H1 (cell line): ENCODE measurements around the gene ARHGAP18. TPM values are rescaled to one million over a fixed set of nuclear protein-coding genes. Genes with fewer than 3 reads are reported as not detected.

Experiments
- CTCF ChIA-PET: fragments of 300-600 bp; sonication (Branson Sonifier 250); formaldehyde crosslinking; loops from one replicate; lab custom pipeline; 2021; ENCODE audit not compliant: partially characterized antibody; lab: Charles Lee
- POLR2A ChIA-PET: fragments of 300-600 bp; sonication (Branson Sonifier 250); formaldehyde crosslinking; loops from one replicate; lab custom pipeline; 2021; ENCODE audit warnings: inconsistent platforms; ENCODE audit not compliant: partially characterized antibody; lab: Charles Lee
- DNase-seq, 2 experiments: peaks; one replicate each; pipeline versions ENCODE4 v3.0.0 to v3.0.0-alpha.2; 2010 to 2022; ENCODE audit warnings: low spot score in 2 of 2, low read depth in 1 of 2, mixed read lengths in 1 of 2
- FAIRE-seq: peaks from 2 replicates; lab custom pipeline; 2011; peaks lifted over from hg19 to GRCh38; lab: Jason Lieb, UNC
- H2AFZ ChIP-seq: 2 replicates; pipeline ENCODE4 v1.8.1; 2012; ENCODE audit warnings: low read length, inconsistent platforms
- H2AK5ac ChIP-seq: 2 replicates; pipeline ENCODE4 v1.6.1; 2013; ENCODE audit warnings: low read depth, low read length
- H2BK120ac ChIP-seq: replicated peaks from 2 replicates; pipeline ENCODE3; 2013; ENCODE audit warnings: low read depth, low read length, inconsistent platforms
- H2BK12ac ChIP-seq: 2 replicates; pipeline ENCODE4 v1.6.1; 2013; ENCODE audit warnings: low read depth, low read length
- H2BK15ac ChIP-seq: 2 replicates; pipeline ENCODE4 v1.6.1; 2013; ENCODE audit warnings: low read length
- H2BK20ac ChIP-seq: 2 replicates; pipeline ENCODE4 v1.6.1; 2013; ENCODE audit warnings: low read length
- H2BK5ac ChIP-seq: 2 replicates; pipeline ENCODE4 v1.6.1; 2013; ENCODE audit warnings: low read depth, low read length
- H3K14ac ChIP-seq: 2 replicates; pipeline ENCODE4 v1.6.1; 2013; ENCODE audit warnings: inconsistent platforms; ENCODE audit not compliant: insufficient read length
- H3K18ac ChIP-seq: 2 replicates; pipeline ENCODE4 v1.6.1; 2013; ENCODE audit warnings: low read length; ENCODE audit errors: extremely low read depth
- H3K23ac ChIP-seq: 2 replicates; pipeline ENCODE4 v1.6.1; 2013; ENCODE audit warnings: inconsistent platforms; ENCODE audit not compliant: insufficient read length
- H3K23me2 ChIP-seq: 2 replicates; pipeline ENCODE4 v1.6.1; 2013; ENCODE audit warnings: low read depth, low read length
- H3K27ac ChIP-seq: 2 replicates; pipeline ENCODE4 v1.6.1; 2011; ENCODE audit warnings: low read depth, low read length, inconsistent platforms
- H3K27me3 ChIP-seq, 4 experiments: replicated peaks in 1 of 4; 1 replicate in 1 of 4; 2 replicates in 3 of 4; pipeline versions ENCODE4 v1.6.1 to v1.8.1; 2011 to 2013; ENCODE audit warnings: low read length in 3 of 4, mild to moderate bottlenecking in 3 of 4, inconsistent platforms in 2 of 4, mixed read lengths in 2 of 4, moderate library complexity in 1 of 4; ENCODE audit not compliant: control insufficient read depth in 3 of 4, insufficient read depth in 3 of 4; ENCODE audit errors: extremely low read depth in 1 of 4
- H3K36me3 ChIP-seq, 4 experiments: 2 replicates each; pipeline versions ENCODE4 v1.6.1 to v1.8.1; 2011 to 2013; ENCODE audit warnings: mild to moderate bottlenecking in 4 of 4, low read length in 3 of 4, moderate library complexity in 2 of 4, control low read depth in 1 of 4, inconsistent platforms in 1 of 4; ENCODE audit not compliant: insufficient read depth in 4 of 4, control insufficient read depth in 2 of 4
- H3K4ac ChIP-seq: replicated peaks from 2 replicates; pipeline ENCODE3; 2013; ENCODE audit warnings: low read length, low read depth, mixed read lengths, inconsistent platforms; ENCODE audit not compliant: insufficient read length
- H3K4me1 ChIP-seq, 4 experiments: replicated peaks in 1 of 4; 1 replicate in 1 of 4; 2 replicates in 3 of 4; pipeline versions ENCODE4 v1.6.1 to v1.8.1; 2011 to 2013; ENCODE audit warnings: low read length in 3 of 4, inconsistent platforms in 2 of 4, mixed read lengths in 1 of 4; ENCODE audit not compliant: insufficient read depth in 4 of 4, control insufficient read depth in 3 of 4
- H3K4me2 ChIP-seq, 2 experiments: 2 replicates each; pipeline versions ENCODE4 v1.6.1 to v1.8.1; 2011 to 2013; ENCODE audit warnings: low read depth in 2 of 2, low read length in 2 of 2, control low read depth in 1 of 2, inconsistent platforms in 1 of 2, mild to moderate bottlenecking in 1 of 2; ENCODE audit not compliant: insufficient read depth in 1 of 2
- H3K4me3 ChIP-seq, 4 experiments: fragments of 200-600, 300-600 bp in 1 of 4; sonication (generic), shearing (Covaris generic), sonication (Bioruptor Twin) in 1 of 4; 2 replicates each; pipeline versions ENCODE4 v1.5.1 to v1.8.1; 2011 to 2016; ENCODE audit warnings: low read length in 4 of 4, low read depth in 3 of 4, control low read depth in 2 of 4, inconsistent platforms in 2 of 4, mild to moderate bottlenecking in 2 of 4, mixed read lengths in 1 of 4, moderate library complexity in 1 of 4; ENCODE audit not compliant: insufficient read depth in 2 of 4; ENCODE audit errors: extremely low read depth in 1 of 4
- H3K56ac ChIP-seq: replicated peaks from 2 replicates; pipeline ENCODE3; 2013; ENCODE audit warnings: low read depth, mild to moderate bottlenecking, mixed read lengths, low read length, inconsistent platforms; ENCODE audit not compliant: insufficient read length
- H3K79me1 ChIP-seq: 2 replicates; pipeline ENCODE4 v1.6.1; 2013; ENCODE audit warnings: low read depth, low read length, control low read depth
- H3K79me2 ChIP-seq, 2 experiments: 2 replicates each; pipeline versions ENCODE4 v1.6.1 to v1.8.1; 2012 to 2013; ENCODE audit warnings: low read length in 2 of 2, mild to moderate bottlenecking in 2 of 2, inconsistent platforms in 1 of 2; ENCODE audit not compliant: insufficient read depth in 2 of 2, control insufficient read depth in 1 of 2
- H3K9ac ChIP-seq, 4 experiments: replicated peaks in 1 of 4; 1 replicate in 1 of 4; 2 replicates in 3 of 4; pipeline versions ENCODE4 v1.6.1 to v1.8.1; 2011 to 2013; ENCODE audit warnings: low read depth in 3 of 4, low read length in 3 of 4, control low read depth in 2 of 4, mild to moderate bottlenecking in 2 of 4, moderate library complexity in 2 of 4, inconsistent platforms in 1 of 4; ENCODE audit errors: extremely low read depth in 1 of 4
- H3K9me3 ChIP-seq, 2 experiments: 2 replicates each; pipeline versions ENCODE4 v1.6.1 to v1.8.1; 2012 to 2013; ENCODE audit warnings: mild to moderate bottlenecking in 2 of 2, moderate library complexity in 2 of 2, control low read depth in 1 of 2, inconsistent platforms in 1 of 2, low read depth in 1 of 2, low read length in 1 of 2, mixed read lengths in 1 of 2; ENCODE audit not compliant: insufficient read depth in 2 of 2
- H4K20me1 ChIP-seq, 2 experiments: replicated peaks in 1 of 2; 2 replicates each; pipeline versions ENCODE3 to v1.8.1; 2011 to 2013; ENCODE audit warnings: inconsistent platforms in 2 of 2, low read length in 2 of 2, mild to moderate bottlenecking in 1 of 2; ENCODE audit not compliant: insufficient read depth in 2 of 2, control insufficient read depth in 1 of 2
- H4K5ac ChIP-seq: 2 replicates; pipeline ENCODE4 v1.6.1; 2013; ENCODE audit warnings: low read length, low read depth, mixed read lengths, inconsistent platforms; ENCODE audit not compliant: insufficient read length
- H4K8ac ChIP-seq: 2 replicates; pipeline ENCODE4 v1.8.0; 2013; ENCODE audit warnings: mild to moderate bottlenecking, moderate library complexity, low read length, inconsistent platforms; ENCODE audit not compliant: insufficient read depth; ENCODE audit errors: extremely low read depth
- H4K91ac ChIP-seq: replicated peaks from 2 replicates; pipeline ENCODE3; 2013; ENCODE audit warnings: low read length, mixed read lengths, inconsistent platforms; ENCODE audit not compliant: insufficient read length
- CBX5 ChIP-seq: fragments of 300-800, 300-1000 bp; sonication (generic); IDR thresholded peaks from 2 replicates; pipeline ENCODE4 v1.7.1; 2016; ENCODE audit warnings: antibody characterized with exemption, low read length, low read depth
- E2F6 ChIP-seq: IDR thresholded peaks from 2 replicates; pipeline ENCODE4 v1.6.1; 2012; ENCODE audit warnings: inconsistent platforms
- RBBP5 ChIP-seq: IDR thresholded peaks from 2 replicates; pipeline ENCODE4 v1.7.1; 2012; ENCODE audit warnings: low read depth, mild to moderate bottlenecking, inconsistent platforms, low read length, moderate library complexity, borderline replicate concordance
- TAF1 ChIP-seq: IDR thresholded peaks from 2 replicates; pipeline ENCODE4 v1.6.1; 2011; ENCODE audit warnings: mild to moderate bottlenecking, low read depth, low read length
- WGBS, 2 experiments: shearing (Covaris generic) in 1 of 2; methylation state at CpG; one replicate each; pipeline versions ENCODE4 v1.1.6 to v1.1.7; 2013 to 2015; ENCODE audit warnings: low lambda C conversion rate in 2 of 2, mixed read lengths in 2 of 2, inconsistent platforms in 1 of 2, low coverage in 1 of 2, missing lambda C conversion rate in 1 of 2; ENCODE audit not compliant: insufficient replicate concordance in 2 of 2, insufficient coverage in 1 of 2, insufficient read length in 1 of 2; ENCODE audit errors: extremely low coverage in 1 of 2, missing lambda C conversion rate in 1 of 2; 5-methylcytosine and 5-hydroxymethylcytosine counted together
- polyA plus RNA-seq, 7 experiments: library from polyadenylated mRNA; depleted of rRNA in 3 of 7; stranded (reverse) in 5 of 7; unstranded in 2 of 7; fragments of >200 nt in 5 of 7; fragments of 200-250 nt in 2 of 7; gene quantifications; 1 replicate in 5 of 7; 2 replicates in 1 of 7; 4 replicates in 1 of 7; pipeline versions ENCODE4 v1.2.1 to v1.2.3, GENCODE V29; 2011 to 2013; ENCODE audit warnings: missing spikeins in 2 of 7, mixed read lengths in 2 of 7
- total RNA-seq: library from RNA; stranded (reverse); fragmentation: NEBNext Ultra II Directional; extraction: Animal tissue kit (Norgen Biotek cat#: 25700); gene quantifications from 2 replicates; pipeline ENCODE4 v1.2.1, GENCODE V29; 2021

The ARHGAP18 gene
- total and polyA plus RNA-seq, 2 of the 8 experiments (the other 6 are each of a cell fraction or from before 2014, with no cell fraction given), result 0.83 to 4.5 TPM

- WGBS, 2 experiments, result 93% methylated on average over 4 of the region's 4 CpGs; no CpG with 5 or more reads in 1 of the 2 experiments
- Histone ChIP-seq H3K23me2 (0 out of 2 replicates have a peak, but pooled peaks cover 4% of the 10 kb centered on the region), H2BK120ac (no peak overlapping the region), H3K27me3 (no peaks in the 10 kb centered on the region; a peak in 1 of 7 replicates), H2BK15ac (no peak overlapping the region), H3K23ac (no peak overlapping the region), H3K14ac (no peak overlapping the region), H4K91ac (no peak overlapping the region), H4K8ac (no peak overlapping the region), H3K27ac (no peak overlapping the region), H2BK5ac (no peak overlapping the region), H2BK20ac (no peak overlapping the region), H3K18ac (no peak overlapping the region), H2AFZ (no peak overlapping the region), H2BK12ac (no peak overlapping the region), H3K36me3 (no peaks in the 10 kb centered on the region), H3K4me3 (no peak overlapping the region), H3K4ac (no peak overlapping the region), H3K79me2 (no peaks in the 10 kb centered on the region), H4K5ac (no peak overlapping the region), H3K9ac (no peak overlapping the region), H3K4me1 (peaks cover 0 to 9% (median under 1%) of the 10 kb centered on the region in 4 experiments; a peak in 1 of 7 replicates), H3K9me3 (no peaks in the 10 kb centered on the region), H3K79me1 (no peaks in the 10 kb centered on the region), H4K20me1 (no peaks in the 10 kb centered on the region), H3K4me2 (no peak overlapping the region; a peak in 1 of 4 replicates), H3K56ac (no peak overlapping the region), H2AK5ac (no peak overlapping the region)
- FAIRE-seq (no peak), DNase-seq (no peak)
- TF ChIP-seq E2F6 (no peak), CBX5 (no peak), RBBP5 (no peak), TAF1 (no peak)
- ChIA-PET POLR2A (no interaction called here), CTCF (interaction anchor here (0.6 to 1.3 kb wide), 6 partner anchors 9 to 67 kb away, joined by 3 to 4 read pairs (median 4); no protein-coding TSS in a partner anchor)
Observed at GRCh38 chr6:129708496-129709195, 1.3 kb downstream of the ARHGAP18 start.
